C4-2B (cell line): Measurements from ENCODE around the gene THAP5.

Experiments used
- H3K27ac ChIP-seq: fragments of 450-650 bp; 2 replicates; pipeline ENCODE4 v1.5.1; 2017
- ZFX ChIP-seq: fragments of 450-650 bp; IDR thresholded peaks from 2 replicates; pipeline ENCODE4 v1.6.1; 2017
- TF ChIP-seq, protein P1 (sequence below): fragments of 450-650 bp; conservative IDR thresholded peaks from 2 replicates; pipeline ENCODE4 v1.5.1; 2017; ENCODE audit warnings: mild to moderate bottlenecking

Gene THAP5

DNA sequence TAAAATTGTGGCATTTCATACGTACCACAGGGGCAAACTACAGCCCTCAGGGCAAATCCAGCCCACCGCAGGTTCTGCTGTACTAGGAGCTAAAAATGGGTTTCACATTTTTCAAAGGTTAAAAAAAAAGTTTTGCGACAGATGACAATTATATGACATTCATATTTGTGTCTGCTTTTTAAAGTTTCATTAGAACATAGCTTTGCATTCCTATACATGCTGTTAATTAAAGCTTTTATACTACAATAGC is 42.8 kb downstream of the THAP5 start:
- H3K27ac ChIP-seq, result peak overlapping the region; percentile 82
- TF ChIP-seq, protein P1, sequence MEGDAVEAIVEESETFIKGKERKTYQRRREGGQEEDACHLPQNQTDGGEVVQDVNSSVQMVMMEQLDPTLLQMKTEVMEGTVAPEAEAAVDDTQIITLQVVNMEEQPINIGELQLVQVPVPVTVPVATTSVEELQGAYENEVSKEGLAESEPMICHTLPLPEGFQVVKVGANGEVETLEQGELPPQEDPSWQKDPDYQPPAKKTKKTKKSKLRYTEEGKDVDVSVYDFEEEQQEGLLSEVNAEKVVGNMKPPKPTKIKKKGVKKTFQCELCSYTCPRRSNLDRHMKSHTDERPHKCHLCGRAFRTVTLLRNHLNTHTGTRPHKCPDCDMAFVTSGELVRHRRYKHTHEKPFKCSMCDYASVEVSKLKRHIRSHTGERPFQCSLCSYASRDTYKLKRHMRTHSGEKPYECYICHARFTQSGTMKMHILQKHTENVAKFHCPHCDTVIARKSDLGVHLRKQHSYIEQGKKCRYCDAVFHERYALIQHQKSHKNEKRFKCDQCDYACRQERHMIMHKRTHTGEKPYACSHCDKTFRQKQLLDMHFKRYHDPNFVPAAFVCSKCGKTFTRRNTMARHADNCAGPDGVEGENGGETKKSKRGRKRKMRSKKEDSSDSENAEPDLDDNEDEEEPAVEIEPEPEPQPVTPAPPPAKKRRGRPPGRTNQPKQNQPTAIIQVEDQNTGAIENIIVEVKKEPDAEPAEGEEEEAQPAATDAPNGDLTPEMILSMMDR, result no peak
- no peak for TF ChIP-seq ZFX

DNA sequence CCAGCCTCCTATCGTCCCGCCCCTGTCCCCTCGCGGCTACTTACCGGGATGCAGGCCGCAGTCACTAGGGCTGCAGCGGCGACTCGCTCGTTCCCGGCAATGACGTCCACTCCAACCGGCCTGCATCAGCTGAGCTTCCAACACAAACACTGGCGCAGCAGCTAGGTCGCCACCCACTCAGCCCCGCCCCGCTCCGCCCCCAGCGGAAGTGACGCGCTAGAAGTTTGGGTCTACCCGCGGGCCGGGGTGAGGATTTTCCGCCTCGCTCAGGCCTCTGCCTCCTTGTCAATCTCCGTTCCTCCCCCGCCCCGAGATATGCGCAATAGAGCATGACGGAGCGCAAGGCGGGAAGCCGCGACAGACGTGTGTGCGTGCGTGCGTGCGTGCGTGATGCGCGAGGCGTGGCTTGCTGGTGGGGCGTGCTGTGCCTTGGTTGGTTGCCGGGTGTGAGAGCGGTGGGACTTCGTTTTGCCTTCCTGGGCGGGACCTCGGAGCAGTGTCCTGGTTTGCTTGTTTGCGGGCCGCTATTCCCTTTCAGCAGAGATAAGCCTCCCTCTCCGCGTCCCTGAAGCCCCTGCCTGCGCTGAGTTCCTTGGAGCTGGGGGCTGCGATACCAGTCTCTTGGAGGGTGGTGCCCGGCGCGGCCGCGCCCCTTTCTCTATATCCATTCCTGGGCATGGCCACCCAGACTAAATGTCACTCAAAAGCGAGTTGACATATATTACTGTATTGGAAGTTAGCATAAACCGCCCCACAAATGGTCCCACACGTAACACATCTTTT is 43.3 kb downstream of the THAP5 start, which contains the start of gene PNPLA8:
Gene PNPLA8, minus strand, starts transcription at position 151 of the 783 bp plus-strand sequence. CDS start 10,644 bp downstream, outside the sequence.
- H3K27ac ChIP-seq, result peak within 1 kb of the TSS; percentile 82
- TF ChIP-seq, protein P1, result no peak
- peak; percentile 40; the same call in 1 of the 2 replicates for TF ChIP-seq ZFX

DNA sequence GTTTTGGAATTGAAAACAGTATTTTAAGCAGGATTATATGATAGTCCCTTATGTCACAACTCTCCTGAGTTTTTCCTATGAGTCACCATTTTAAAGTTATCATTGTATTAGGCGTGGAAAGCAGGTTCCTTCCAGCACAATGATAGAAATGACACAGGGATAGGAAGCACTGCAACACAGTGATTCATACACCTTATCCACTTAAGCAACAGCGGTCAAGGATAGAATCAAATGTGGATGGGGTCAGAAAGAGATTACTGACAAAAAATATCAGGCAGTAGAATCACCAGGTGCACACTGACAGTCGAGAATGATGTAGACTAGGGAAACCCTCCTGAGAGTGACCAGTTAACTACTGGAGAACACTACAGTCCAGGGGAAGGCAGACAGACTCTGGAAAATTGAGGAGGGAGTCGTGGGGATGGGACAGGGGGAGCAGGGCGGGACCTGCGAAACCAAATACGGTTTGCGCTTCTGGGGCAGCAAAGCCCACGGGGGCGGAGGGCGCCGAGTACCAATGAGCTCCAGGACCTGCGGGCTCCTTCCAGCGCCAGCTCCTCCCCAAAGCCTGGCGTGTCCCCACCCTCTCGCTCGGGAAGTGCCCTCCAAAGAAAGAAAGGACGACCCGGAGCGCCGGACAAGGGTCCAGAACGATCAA is 44.0 kb downstream of the THAP5 start:
- peak overlapping the region; percentile 82 for H3K27ac ChIP-seq
- no peak for TF ChIP-seq ZFX
- TF ChIP-seq, protein P1, result no peak

DNA sequence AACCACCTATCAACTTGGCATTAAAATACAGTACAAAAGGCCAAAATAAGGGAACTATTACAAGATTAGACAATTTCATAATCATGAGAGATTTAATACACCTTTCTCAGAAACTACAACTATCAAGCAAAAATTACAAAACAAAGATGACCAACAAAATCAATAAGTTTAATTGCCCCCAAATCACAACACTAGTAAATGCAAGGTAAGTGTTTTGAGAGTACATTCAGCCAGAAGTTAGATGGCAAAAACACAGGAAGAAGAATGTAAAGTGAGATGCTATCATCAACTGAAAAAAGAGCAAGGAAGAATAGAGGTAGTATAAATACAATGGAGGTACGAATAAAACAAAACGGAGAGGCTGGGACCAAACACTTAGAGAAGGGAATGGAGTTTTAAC is 46.7 kb downstream of the THAP5 start:
- no peak for TF ChIP-seq ZFX
- TF ChIP-seq, protein P1, result no peak
- H3K27ac ChIP-seq, result no peak overlapping the region

DNA sequence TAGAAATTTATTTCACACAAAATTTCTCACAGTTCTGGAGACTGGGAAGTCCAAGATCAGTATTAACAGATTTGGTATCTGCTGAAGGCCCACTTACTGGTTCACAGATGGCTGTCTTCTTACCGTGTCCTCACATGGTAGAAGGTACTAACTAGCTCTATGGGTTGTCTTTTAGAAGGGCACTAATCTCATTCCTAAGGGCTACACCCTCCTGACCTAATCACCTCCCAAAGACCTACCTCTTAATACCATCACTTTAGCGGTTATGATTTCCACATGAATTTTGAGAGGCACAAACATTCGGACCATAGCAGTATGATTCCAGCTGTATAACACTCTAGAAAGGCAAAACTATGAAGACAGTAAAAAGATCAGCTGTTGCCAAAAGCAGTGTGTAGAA is 51.6 kb downstream of the THAP5 start:
- TF ChIP-seq, protein P1, result no peak
- TF ChIP-seq ZFX, result no peak
- H3K27ac ChIP-seq, result no peak overlapping the region

DNA sequence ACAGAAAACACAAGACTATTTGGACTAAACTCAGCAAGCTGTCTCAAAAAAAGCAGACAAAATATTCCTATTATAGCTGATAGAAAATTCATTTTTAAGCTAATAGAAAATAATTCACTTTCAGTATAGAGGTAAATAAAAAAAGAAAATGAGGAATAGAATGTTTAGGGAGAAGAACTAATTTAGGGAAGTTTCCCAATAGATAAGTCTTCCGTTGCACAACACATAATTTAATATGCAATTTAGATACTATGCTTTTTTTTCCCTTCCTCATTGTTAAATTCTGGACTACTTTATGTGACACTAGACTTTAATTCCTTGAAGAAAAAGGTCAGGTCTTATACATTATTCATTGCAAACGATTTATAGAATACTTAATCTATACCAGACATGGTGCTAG is 53.9 kb downstream of the THAP5 start:
- H3K27ac ChIP-seq, result no peak overlapping the region
- TF ChIP-seq ZFX, result no peak
- TF ChIP-seq, protein P1, result no peak; the same call in 1 of the 2 replicates

DNA sequence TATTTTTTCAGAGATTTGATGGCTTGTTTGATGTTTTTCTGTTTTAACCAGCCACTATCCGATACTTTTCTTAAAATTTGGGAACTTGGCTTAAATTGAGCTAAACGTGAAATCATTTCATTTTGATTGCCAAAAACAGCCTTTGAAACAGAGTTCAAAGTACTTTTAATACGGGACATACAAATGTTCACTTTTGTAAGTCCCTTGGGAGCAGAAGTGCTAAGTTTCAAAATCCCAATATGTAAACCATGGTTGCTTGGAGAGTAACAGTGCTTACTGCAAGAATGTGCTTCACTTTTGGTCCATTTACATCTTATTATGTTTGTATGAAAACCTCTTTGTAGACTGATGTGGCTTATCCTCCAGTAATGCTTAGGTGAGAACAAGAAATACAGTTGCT is 54.5 kb downstream of the THAP5 start:
- no peak for TF ChIP-seq ZFX
- TF ChIP-seq, protein P1, result no peak
- no peak overlapping the region for H3K27ac ChIP-seq
